Cardiac muscle cell (in vitro differentiated cells and primary cell): ENCODE results near the gene INO80E. TPM values are rescaled to one million over a fixed set of nuclear protein-coding genes. Genes with fewer than 3 reads are reported as not detected.

ENCODE experiments used
- DNase-seq, 2 donors: peaks; one replicate each; pipeline versions ENCODE4 v3.0.0 to v3.0.0-alpha.2; 2010 to 2017; ENCODE audit warnings: low read depth in 1 of 2, low spot score in 1 of 2
- H3K27ac ChIP-seq: fragments of 200-600 bp; sonication (generic); 2 replicates; pipeline ENCODE4 v1.5.1; 2016
- H3K27me3 ChIP-seq: fragments of 200-600 bp; sonication (generic); 2 replicates; pipeline ENCODE4 v1.6.0; 2016; ENCODE audit warnings: control low read depth
- H3K36me3 ChIP-seq: fragments of 200-600 bp; sonication (generic); 2 replicates; pipeline ENCODE4 v1.5.1; 2016; ENCODE audit warnings: control low read depth
- H3K4me1 ChIP-seq: fragments of 200-600 bp; sonication (generic); 2 replicates; pipeline ENCODE4 v1.8.1; 2017; ENCODE audit warnings: low read depth, mild to moderate bottlenecking, mixed run types
- H3K4me3 ChIP-seq: fragments of 200-600 bp; sonication (generic); 2 replicates; pipeline ENCODE4 v1.5.1; 2016; ENCODE audit warnings: mild to moderate bottlenecking
- H3K9me3 ChIP-seq: fragments of 200-600 bp; sonication (generic); 2 replicates; pipeline ENCODE4 v1.5.1; 2017; ENCODE audit warnings: low read depth, mild to moderate bottlenecking, control low read depth
- CTCF ChIP-seq: IDR thresholded peaks from 2 replicates; pipeline ENCODE4 v1.5.1; 2012; ENCODE audit warnings: low read depth, mild to moderate bottlenecking, low read length
- polyA plus RNA-seq: library from polyadenylated mRNA; unstranded; fragments of >200 nt; fragmentation: Nextera tagmentation; extraction: Ambion mirVana; gene quantifications from 2 replicates; pipeline ENCODE4 v1.2.1, GENCODE V29; 2016
- total RNA-seq: library from RNA; depleted of rRNA; stranded (reverse); fragments of >200 nt; gene quantifications from 2 replicates; pipeline ENCODE4 v1.2.3, GENCODE V29; 2016

The INO80E gene
- total and polyA plus RNA-seq, 2 experiments from 2014 or later, result 19.0 to 167 TPM

- Histone ChIP-seq H3K4me1 (no peaks in the 10 kb centered on the region), H3K4me3 (no peak overlapping the region), H3K27me3 (no peaks in the 10 kb centered on the region), H3K27ac (no peak overlapping the region), H3K36me3 (peaks cover 28% of the 10 kb centered on the region), H3K9me3 (no peaks in the 10 kb centered on the region)
- DNase-seq, result no peak
- no peak for TF ChIP-seq CTCF
These were observed 4.5 kb upstream of the INO80E start for GRCh38 chr16:29991571-29991904.

- Histone ChIP-seq H3K4me3 (no peak overlapping the region), H3K36me3 (peaks cover 24% of the 10 kb centered on the region), H3K27ac (no peak overlapping the region), H3K9me3 (no peaks in the 10 kb centered on the region), H3K27me3 (no peaks in the 10 kb centered on the region), H3K4me1 (no peaks in the 10 kb centered on the region)
- no peak for TF ChIP-seq CTCF
- DNase-seq, result peak in 1 of 2 donors; percentile 56
These were observed 3.6 kb upstream of the INO80E start for GRCh38 chr16:29992344-29992967.

GRCh38 chr16:29993191-29993902 lies 2.7 kb upstream of the INO80E start:
- no peaks in the 10 kb centered on the region for H3K9me3 ChIP-seq
- no peak overlapping the region for H3K4me3 ChIP-seq
- no peak for TF ChIP-seq CTCF
- DNase-seq, result no peak
- H3K27me3 ChIP-seq, result no peaks in the 10 kb centered on the region
- H3K36me3 ChIP-seq, result peaks cover 20% of the 10 kb centered on the region
- no peak overlapping the region for H3K27ac ChIP-seq
- no peaks in the 10 kb centered on the region for H3K4me1 ChIP-seq

GRCh38 chr16:29993903-29994599 lies 2.0 kb upstream of the INO80E start:
- no peak for DNase-seq
- peaks cover 20% of the 10 kb centered on the region for H3K36me3 ChIP-seq
- H3K27ac ChIP-seq, result no peak overlapping the region
- H3K4me1 ChIP-seq, result no peaks in the 10 kb centered on the region
- H3K27me3 ChIP-seq, result no peaks in the 10 kb centered on the region
- TF ChIP-seq CTCF, result no peak
- H3K4me3 ChIP-seq, result no peak overlapping the region
- H3K9me3 ChIP-seq, result no peaks in the 10 kb centered on the region

GRCh38 chr16:29994600-29995323 lies 1.3 kb upstream of the INO80E start:
- DNase-seq, result peak in 1 of 2 donors; percentile 53
- H3K27me3 ChIP-seq, result no peaks in the 10 kb centered on the region
- H3K27ac ChIP-seq, result peak overlapping the region; percentile 86
- peak overlapping the region; percentile 84 for H3K4me3 ChIP-seq
- no peaks in the 10 kb centered on the region for H3K4me1 ChIP-seq
- TF ChIP-seq CTCF, result no peak
- no peaks in the 10 kb centered on the region for H3K9me3 ChIP-seq
- peaks cover 17% of the 10 kb centered on the region for H3K36me3 ChIP-seq
